Fibroblast of skin of right quadriceps (primary cell): ENCODE results near the gene ECT2.

Experiments used
- DNase-seq: peaks from one replicate; pipeline ENCODE4 v3.0.0-alpha.2; 2013

ECT2 gene

DNA sequence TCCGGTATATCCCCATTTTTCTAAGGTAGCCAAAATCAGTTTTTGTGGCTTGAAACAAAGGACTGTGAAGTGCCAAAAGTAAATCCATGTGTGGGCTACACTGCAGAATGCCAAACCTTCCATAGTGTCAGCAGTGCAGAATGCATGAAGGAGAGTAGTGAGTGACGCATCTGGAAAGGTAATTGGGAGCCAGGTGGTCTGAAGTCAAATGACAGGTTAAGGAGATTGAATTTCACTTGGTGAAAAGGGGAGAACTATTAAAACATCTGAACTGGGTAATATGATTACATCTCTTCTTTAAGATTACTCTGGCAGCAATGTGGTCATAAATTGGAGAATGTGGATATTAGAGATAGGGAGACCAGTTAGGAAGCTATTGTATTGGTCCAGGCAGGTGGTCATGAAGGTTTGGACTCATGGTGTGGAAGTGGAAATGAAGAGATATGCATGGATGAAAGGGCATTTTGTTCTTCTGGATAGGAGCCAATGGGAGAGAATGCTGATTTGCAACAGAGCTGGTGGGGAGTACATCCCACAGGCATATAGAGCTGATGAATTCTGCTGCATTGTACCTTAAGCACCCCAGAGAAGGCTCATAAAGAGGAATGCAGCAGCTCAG is 118.2 kb downstream of the ECT2 start:
- no peak for DNase-seq

DNA sequence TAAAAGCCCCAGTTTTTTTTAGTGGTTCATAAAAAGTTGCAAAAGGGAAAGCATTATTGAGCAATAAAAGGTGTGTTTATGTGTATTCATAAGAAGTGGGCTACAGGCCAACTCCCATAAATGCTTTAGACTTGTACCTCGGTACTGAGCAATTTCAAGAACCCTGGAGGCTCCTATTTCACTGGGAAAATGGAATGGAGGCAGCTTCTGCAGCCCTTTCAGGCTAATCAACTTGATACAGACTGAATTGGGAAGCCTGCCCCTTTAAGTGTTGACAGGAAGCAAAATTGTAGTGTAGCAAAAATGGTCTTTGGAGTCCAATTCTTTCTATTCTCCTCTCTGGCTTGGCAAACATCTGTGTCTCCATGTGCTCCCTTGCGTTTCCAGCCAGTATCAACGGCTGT is 118.8 kb downstream of the ECT2 start:
- DNase-seq = peak; percentile 52

DNA sequence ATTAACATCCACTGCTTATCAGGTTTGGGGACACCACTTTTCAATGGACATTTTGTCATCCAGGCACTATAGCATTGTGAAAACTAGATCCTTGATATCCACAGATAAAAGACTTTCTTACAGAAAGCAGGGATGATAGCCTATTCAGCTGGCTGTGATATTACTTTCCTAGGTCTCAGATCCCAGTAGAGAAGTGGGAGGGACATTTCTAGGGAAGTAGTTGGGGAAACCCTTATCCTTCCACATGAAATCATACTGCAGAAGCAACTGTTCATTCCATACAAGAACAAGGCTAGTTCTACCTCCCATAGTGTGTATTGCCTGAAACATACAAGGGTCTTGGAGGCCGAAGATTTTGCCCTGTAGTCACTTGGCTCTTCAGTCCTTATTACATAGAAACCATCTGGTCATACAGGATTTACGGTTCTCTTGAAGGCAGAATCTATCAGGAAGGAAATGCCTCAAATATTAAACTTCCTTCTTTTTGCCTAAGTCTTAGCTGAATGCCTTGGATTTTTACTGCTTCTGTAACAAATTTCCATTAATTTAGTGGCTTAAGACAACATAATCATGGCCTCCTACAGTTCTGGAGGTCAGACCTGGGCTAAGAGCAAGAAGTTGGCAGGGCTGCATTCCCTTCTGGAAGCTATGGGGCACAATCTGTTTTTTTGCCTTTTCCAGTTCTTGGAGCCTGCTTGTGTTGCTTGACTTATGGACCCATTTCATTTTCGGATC is 119.4 kb downstream of the ECT2 start:
- DNase-seq = peak; percentile 16
